LNCAP (cell line): ENCODE data around the gene APBA2.

Experiments used
- CTCF ChIP-seq: fragments of 450-650 bp; IDR thresholded peaks from 2 replicates; pipeline ENCODE4 v1.5.1; 2017; ENCODE audit warnings: mild to moderate bottlenecking

Gene APBA2

GRCh38 chr15:28895566-28895965, 9.8 kb downstream of the APBA2 start:
- no peak for TF ChIP-seq CTCF

- TF ChIP-seq CTCF, result no peak
Measured at GRCh38 chr15:28896951-28897350, 11.2 kb downstream of the APBA2 start.

GRCh38 chr15:28897861-28898585, 12.2 kb downstream of the APBA2 start:
- no peak for TF ChIP-seq CTCF

GRCh38 chr15:28899061-28899738, 13.4 kb downstream of the APBA2 start:
- TF ChIP-seq CTCF, result no peak

- no peak for TF ChIP-seq CTCF
Measured at GRCh38 chr15:28900041-28900891, 14.5 kb downstream of the APBA2 start.

- TF ChIP-seq CTCF, result no peak
Measured at GRCh38 chr15:28900892-28901586, 15.3 kb downstream of the APBA2 start.

GRCh38 chr15:28901587-28901980, 15.8 kb downstream of the APBA2 start:
- no peak for TF ChIP-seq CTCF
